Sigmoid colon (tissue), 7 donors: ENCODE data around the gene PTPN14. TPM values are rescaled to one million over a fixed set of nuclear protein-coding genes. Genes with fewer than 3 reads are reported as not detected.

Experiments used
- DNase-seq: peaks from one replicate; pipeline ENCODE4 v3.0.0-alpha.2; 2019
- H3K27ac ChIP-seq, 4 donors: fragments of 200-600 bp; sonication (generic); one replicate each; pipeline ENCODE4 v1.5.1; 2016 to 2019; ENCODE audit warnings: mild to moderate bottlenecking in 1 of 4
- H3K27me3 ChIP-seq, 3 donors: fragments of 200-600 bp; sonication (generic); one replicate each; pipeline ENCODE4 v1.5.1; 2019; ENCODE audit warnings: mild to moderate bottlenecking in 1 of 3
- H3K36me3 ChIP-seq, 4 donors: fragments of 200-600 bp; sonication (generic); one replicate each; pipeline ENCODE4 v1.5.1; 2016 to 2019
- H3K4me1 ChIP-seq, 4 donors: fragments of 200-600 bp; sonication (generic); one replicate each; pipeline ENCODE4 v1.5.1; 2017 to 2019
- H3K4me3 ChIP-seq, 4 donors: fragments of 200-600 bp; sonication (generic); one replicate each; pipeline ENCODE4 v1.5.1; 2017 to 2019; ENCODE audit warnings: mild to moderate bottlenecking in 2 of 4, moderate library complexity in 1 of 4
- H3K9me3 ChIP-seq, 4 donors: fragments of 200-600 bp in 3 of 4; sonication (generic) in 3 of 4; one replicate each; pipeline versions ENCODE4 v1.5.1 to v1.6.1; 2013 to 2019
- EP300 ChIP-seq, 4 donors: sonication (generic); formaldehyde crosslinking; IDR thresholded peaks; one replicate each; pipeline ENCODE4 v1.6.1; 2017; ENCODE audit warnings: antibody characterized with exemption in 4 of 4
- POLR2A ChIP-seq, 2 donors: fragments of 450-650 bp; IDR thresholded peaks; one replicate each; pipeline ENCODE4 v1.6.1; 2016; ENCODE audit warnings: antibody characterized with exemption in 2 of 2, mild to moderate bottlenecking in 2 of 2, moderate library complexity in 2 of 2
- POLR2AphosphoS5 ChIP-seq, 4 donors: sonication (generic); formaldehyde crosslinking; IDR thresholded peaks; one replicate each; pipeline ENCODE4 v1.6.1; 2017; ENCODE audit warnings: antibody characterized with exemption in 4 of 4
- WGBS, 2 donors: extraction: QIAGEN DNeasy Blood & Tissue Kit; methylation state at CpG; one replicate each; pipeline ENCODE4 v1.1.7; 2013; 5-methylcytosine and 5-hydroxymethylcytosine counted together
- intact Hi-C: fragments of 100-400 bp; cut with DNase I; formaldehyde crosslinking; loops from one replicate; pipeline ENCODE4 v1.15.1; 2023
- polyA plus RNA-seq, 3 donors: library from polyadenylated mRNA; stranded (reverse); fragments of 200-250 nt; gene quantifications; one replicate each; pipeline ENCODE4 v1.2.3, GENCODE V29; 2013
- total RNA-seq, 4 donors: library from RNA; depleted of rRNA; stranded (reverse); fragments of >200 nt; gene quantifications; one replicate each; pipeline ENCODE4 v1.1.0, GENCODE V29; 2016
- TF ChIP-seq, protein P1 (sequence below), 4 experiments: fragments of 450-650 bp in 3 of 4; fragments of 200-600 bp in 1 of 4; IDR thresholded peaks; one replicate each; pipeline ENCODE4 v1.5.1; 2016 to 2019; ENCODE audit warnings: antibody characterized with exemption in 4 of 4, mild to moderate bottlenecking in 3 of 4, moderate library complexity in 2 of 4
- donor health status: healthy with polysubstance abuse.
- donor health status: Bipolar disorder and iron deficiency.
- donor health status: healthy.

Gene PTPN14
- total and polyA plus RNA-seq, 7 donors: 0.46 to 35.5 (median 20.1) TPM

DNA sequence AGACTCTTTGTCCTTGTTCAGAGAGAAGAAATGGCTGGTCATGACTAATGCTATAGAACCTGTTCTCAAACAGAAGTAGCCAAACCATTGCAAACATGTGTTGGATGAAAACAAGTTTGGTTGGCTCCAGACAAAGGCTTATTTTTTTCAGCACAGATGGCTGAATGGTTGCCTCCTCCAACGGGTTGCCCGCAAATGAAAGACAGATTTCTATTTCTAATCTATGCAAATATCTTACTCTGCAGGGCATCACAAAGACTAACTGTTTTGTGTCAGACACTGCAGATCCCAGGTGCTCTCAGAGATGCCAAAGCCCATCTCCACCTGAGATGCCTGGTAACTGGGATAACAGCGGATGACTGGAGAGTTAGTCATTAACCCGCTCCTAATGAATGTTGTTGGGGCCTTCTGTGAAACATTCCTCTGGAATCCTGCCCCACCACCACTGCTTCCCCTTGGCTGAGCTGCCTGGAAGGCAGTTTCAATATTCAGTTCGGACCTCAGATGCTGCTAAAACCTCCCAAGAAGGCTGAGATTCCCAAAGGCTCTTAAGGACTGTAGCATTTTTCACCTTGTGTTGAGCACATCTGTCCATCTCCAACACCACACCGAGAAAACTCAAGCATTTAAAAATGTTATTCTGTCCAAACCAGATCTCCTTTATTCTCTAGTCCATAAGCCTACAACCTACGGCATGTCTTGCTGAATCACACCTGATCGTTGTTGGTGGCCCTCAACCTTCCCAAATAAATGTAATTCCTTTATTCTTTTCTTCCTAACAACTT is 104.4 kb downstream of the PTPN14 start:
- 81 to 86% methylated on average over 8 of the region's 8 CpGs for WGBS, 2 donors
- TF ChIP-seq EP300 (IDR thresholded peaks at IDR 0.05) (no peak), POLR2A (IDR thresholded peaks at IDR 0.05) (no peak), POLR2AphosphoS5 (IDR thresholded peaks at IDR 0.05) (no peak)
- TF ChIP-seq, protein P1, sequence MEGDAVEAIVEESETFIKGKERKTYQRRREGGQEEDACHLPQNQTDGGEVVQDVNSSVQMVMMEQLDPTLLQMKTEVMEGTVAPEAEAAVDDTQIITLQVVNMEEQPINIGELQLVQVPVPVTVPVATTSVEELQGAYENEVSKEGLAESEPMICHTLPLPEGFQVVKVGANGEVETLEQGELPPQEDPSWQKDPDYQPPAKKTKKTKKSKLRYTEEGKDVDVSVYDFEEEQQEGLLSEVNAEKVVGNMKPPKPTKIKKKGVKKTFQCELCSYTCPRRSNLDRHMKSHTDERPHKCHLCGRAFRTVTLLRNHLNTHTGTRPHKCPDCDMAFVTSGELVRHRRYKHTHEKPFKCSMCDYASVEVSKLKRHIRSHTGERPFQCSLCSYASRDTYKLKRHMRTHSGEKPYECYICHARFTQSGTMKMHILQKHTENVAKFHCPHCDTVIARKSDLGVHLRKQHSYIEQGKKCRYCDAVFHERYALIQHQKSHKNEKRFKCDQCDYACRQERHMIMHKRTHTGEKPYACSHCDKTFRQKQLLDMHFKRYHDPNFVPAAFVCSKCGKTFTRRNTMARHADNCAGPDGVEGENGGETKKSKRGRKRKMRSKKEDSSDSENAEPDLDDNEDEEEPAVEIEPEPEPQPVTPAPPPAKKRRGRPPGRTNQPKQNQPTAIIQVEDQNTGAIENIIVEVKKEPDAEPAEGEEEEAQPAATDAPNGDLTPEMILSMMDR (IDR thresholded peaks at IDR 0.05): no peak

DNA sequence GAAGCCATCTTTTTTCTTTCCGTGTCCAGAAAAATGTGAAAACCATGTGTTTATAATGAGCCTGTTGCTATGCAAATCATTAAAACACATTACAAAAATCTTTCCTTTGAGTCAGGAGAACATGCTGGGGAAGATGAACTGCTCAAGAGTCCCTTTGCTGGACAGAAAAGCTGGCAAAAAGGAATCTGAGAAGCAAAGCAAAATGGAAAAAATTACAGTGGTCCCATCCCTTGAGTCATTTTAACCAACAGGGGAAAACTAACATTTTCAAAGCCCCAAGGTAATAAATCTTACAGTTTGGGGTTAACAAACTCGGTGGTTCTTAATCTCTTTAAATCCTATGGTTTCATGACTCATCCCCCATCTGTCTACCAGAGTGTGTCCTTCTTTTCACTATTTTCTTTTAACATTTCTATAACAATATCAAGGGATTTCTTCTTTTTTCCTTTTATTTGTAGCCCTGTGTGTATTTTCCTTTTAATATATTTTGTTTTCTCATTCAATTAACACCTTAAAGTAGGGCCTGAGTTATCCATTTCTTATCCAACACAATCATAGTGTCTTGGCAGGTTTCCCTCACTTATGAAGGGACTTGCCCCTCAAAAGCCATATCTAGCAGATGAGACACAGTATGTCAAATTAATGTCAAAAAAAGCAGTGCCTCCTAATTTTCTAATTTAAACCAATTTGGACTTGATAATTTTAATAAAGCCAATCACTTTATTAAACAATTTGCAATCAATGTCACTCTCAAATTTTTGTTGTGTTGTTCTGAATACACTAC is 105.4 kb downstream of the PTPN14 start:
- Histone ChIP-seq H3K36me3 (peaks cover 0 to 4% (median 0%) of the 10 kb centered on the region in 4 donors), H3K27me3 (no peaks in the 10 kb centered on the region), H3K27ac (peak overlapping the region; percentile 38 to 61 (median 43)), H3K9me3 (no peaks in the 10 kb centered on the region), H3K4me3 (no peak overlapping the region), H3K4me1 (peaks cover 0 to 43% (median 37%) of the 10 kb centered on the region in 4 donors)
- TF ChIP-seq POLR2AphosphoS5 (IDR thresholded peaks at IDR 0.05): peak in 1 of 4 donors; percentile 16
- TF ChIP-seq EP300 (IDR thresholded peaks at IDR 0.05): no peak
- WGBS, 2 donors: 49 to 75% methylated on average over 2 of the region's 2 CpGs
- DNase-seq: no peak
- intact Hi-C loops: no loop called here

More for the DNA sequence above, 104.4 kb downstream of the PTPN14 start:
- intact Hi-C loops: no loop called here
- H3K27ac ChIP-seq: peak overlapping the region in 3 of 4 donors; percentile 38 to 61 (median 41)
- H3K9me3 ChIP-seq: no peaks in the 10 kb centered on the region
- H3K36me3 ChIP-seq: peaks cover 0 to 4% (median 0%) of the 10 kb centered on the region in 4 donors
- H3K4me3 ChIP-seq: no peak overlapping the region
- peaks cover 0 to 42% (median 33%) of the 10 kb centered on the region in 4 donors for H3K4me1 ChIP-seq
- DNase-seq: no peak
- no peaks in the 10 kb centered on the region for H3K27me3 ChIP-seq

GRCh38 chr1:214445199-214445598 is 106.2 kb downstream of the PTPN14 start:
- Histone ChIP-seq H3K4me1 (peaks cover 0 to 50% (median 45%) of the 10 kb centered on the region in 4 donors), H3K9me3 (no peaks in the 10 kb centered on the region)
- 75 to 90% methylated on average over 3 of the region's 3 CpGs for WGBS, 2 donors

DNA sequence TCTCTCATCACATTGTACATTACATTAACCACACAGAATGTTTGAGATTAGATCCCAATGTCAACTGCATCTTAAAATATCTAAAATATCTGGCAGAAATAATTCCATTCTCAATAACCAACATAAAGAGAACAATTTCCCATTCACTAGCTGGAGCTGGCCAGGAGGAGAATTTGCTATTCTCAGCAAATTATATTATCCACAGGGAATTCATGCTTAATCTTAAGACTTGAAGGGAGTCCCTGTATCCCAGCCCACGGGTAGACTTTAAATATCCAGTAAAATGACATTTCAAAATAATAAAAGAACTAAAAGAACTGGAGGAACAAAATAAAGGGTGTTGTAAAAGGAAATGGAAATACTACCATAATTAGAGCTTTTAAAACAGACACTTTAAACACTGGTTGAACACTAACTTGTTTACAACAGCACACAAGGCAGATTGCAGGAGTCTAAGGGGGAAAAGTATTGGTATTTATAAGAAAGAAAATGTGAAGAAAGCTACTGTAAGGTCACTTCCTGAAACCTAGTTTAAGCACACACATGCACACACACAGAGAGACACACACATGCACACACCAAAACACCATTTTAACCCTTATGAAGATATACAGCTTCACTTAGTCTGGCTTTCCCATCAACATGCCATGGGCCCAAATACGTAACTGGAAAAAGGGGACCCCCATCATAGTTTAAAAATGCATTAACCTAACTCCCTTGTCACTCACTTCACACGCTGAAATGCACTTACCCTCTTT is 107.0 kb downstream of the PTPN14 start:
- intact Hi-C loops: no loop called here
- peak overlapping the region in 2 of 4 donors; percentile 38 to 61 for H3K27ac ChIP-seq
- no peaks in the 10 kb centered on the region for H3K27me3 ChIP-seq
- H3K9me3 ChIP-seq: no peaks in the 10 kb centered on the region
- peaks cover 0 to 55% (median 50%) of the 10 kb centered on the region in 4 donors for H3K4me1 ChIP-seq
- 49 to 61% methylated on average over 3 of the region's 3 CpGs for WGBS, 2 donors
- H3K4me3 ChIP-seq: no peak overlapping the region
- TF ChIP-seq, protein P1 (IDR thresholded peaks at IDR 0.05): no peak
- TF ChIP-seq POLR2A (IDR thresholded peaks at IDR 0.05) (no peak), EP300 (IDR thresholded peaks at IDR 0.05) (no peak), POLR2AphosphoS5 (IDR thresholded peaks at IDR 0.05) (no peak)
- H3K36me3 ChIP-seq: no peaks in the 10 kb centered on the region
- no peak for DNase-seq

More at GRCh38 chr1:214445199-214445598, 106.2 kb downstream of the PTPN14 start:
- intact Hi-C loops: no loop called here
- Histone ChIP-seq H3K27me3 (no peaks in the 10 kb centered on the region), H3K36me3 (no peaks in the 10 kb centered on the region), H3K4me3 (no peak overlapping the region), H3K27ac (peak overlapping the region in 3 of 4 donors; percentile 38 to 61 (median 41))
- TF ChIP-seq POLR2A (IDR thresholded peaks at IDR 0.05) (no peak), POLR2AphosphoS5 (IDR thresholded peaks at IDR 0.05) (no peak), EP300 (IDR thresholded peaks at IDR 0.05) (no peak)
- TF ChIP-seq, protein P1 (IDR thresholded peaks at IDR 0.05): no peak
- no peak for DNase-seq
